Fibroblast of villous mesenchyme (primary cell): Measurements from ENCODE around the gene DPYD. TPM values are rescaled to one million over a fixed set of nuclear protein-coding genes. Genes with fewer than 3 reads are reported as not detected.

ENCODE experiments used
- DNase-seq: peaks from one replicate; pipeline ENCODE4 v3.0.0-alpha.2; 2010; ENCODE audit warnings: low read depth
- H3K4me3 ChIP-seq: 2 replicates; pipeline ENCODE4 v1.5.1; 2011; ENCODE audit warnings: low read depth, mild to moderate bottlenecking, low read length
- CTCF ChIP-seq: IDR thresholded peaks from 2 replicates; pipeline ENCODE4 v1.5.1; 2012; ENCODE audit warnings: low read depth, mild to moderate bottlenecking, low read length; ENCODE audit not compliant: insufficient read depth
- total RNA-seq: library from RNA; depleted of rRNA; stranded (reverse); fragments of >200 nt; gene quantifications from 2 replicates; pipeline ENCODE4 v1.2.3, GENCODE V29; 2012

The DPYD gene
- total RNA-seq, 1 donor: 48.4 TPM

- no peak overlapping the region for H3K4me3 ChIP-seq
- no peak for TF ChIP-seq CTCF
- DNase-seq: no peak
Measured at GRCh38 chr1:97201641-97202040, 719.2 kb downstream of the DPYD start.

- no peak for DNase-seq
- TF ChIP-seq CTCF: no peak
- H3K4me3 ChIP-seq: no peak overlapping the region
Measured at GRCh38 chr1:97200595-97200994, 720.2 kb downstream of the DPYD start.

GRCh38 chr1:97196825-97197516 lies 723.9 kb downstream of the DPYD start:
- no peak for TF ChIP-seq CTCF
- no peak overlapping the region for H3K4me3 ChIP-seq
- DNase-seq: no peak

- peak; percentile 84 for DNase-seq
- H3K4me3 ChIP-seq: no peak overlapping the region
- no peak for TF ChIP-seq CTCF
Measured at GRCh38 chr1:97192872-97193572, 727.8 kb downstream of the DPYD start.

- no peak overlapping the region for H3K4me3 ChIP-seq
- peak; percentile 14 for DNase-seq
- TF ChIP-seq CTCF: no peak
Measured at GRCh38 chr1:97190326-97190725, 730.5 kb downstream of the DPYD start.

- H3K4me3 ChIP-seq: no peak overlapping the region
- peak; percentile 36 for TF ChIP-seq CTCF
- DNase-seq: peak; percentile 14
Measured at GRCh38 chr1:97186381-97186780, 734.5 kb downstream of the DPYD start.
